Measurements from ENCODE around the gene SULT1C3. TPM values are rescaled to one million over a fixed set of nuclear protein-coding genes. Genes with fewer than 3 reads are reported as not detected.

SULT1C3 gene
- total and polyA plus RNA-seq, 2 of the 13 experiments (the other 11 are each of a cell fraction or from before 2014, with no cell fraction given) = not detected

GRCh38 chr2:108288534-108289106 is 48.9 kb downstream of the SULT1C3 start, which contains the start of gene SULT1C2 (continued):
- TF ChIP-seq ZBTB40 (IDR thresholded peaks at IDR 0.05) = no peak
- peak; percentile 64; the same call in 1 of the 2 replicates for TF ChIP-seq ZBTB40 (CRISPR knock-in tag; IDR thresholded peaks at IDR 0.05)
- no peak for TF ChIP-seq SIN3B (IDR thresholded peaks at IDR 0.05; ENCODE audit: low read length)
- no peak for TF ChIP-seq SIN3A (IDR thresholded peaks at IDR 0.05; ENCODE audit: borderline replicate concordance, low read depth, low read length)
- peak; percentile 42; the same call in 1 of the 2 replicates for TF ChIP-seq HMG20A (CRISPR knock-in tag; IDR thresholded peaks at IDR 0.05; ENCODE audit: borderline replicate concordance)
- TF ChIP-seq TEAD3 (CRISPR knock-in tag; optimal IDR thresholded peaks at IDR 0.05; ENCODE audit: borderline replicate concordance) = peak; percentile 88
- TF ChIP-seq NFIC (IDR thresholded peaks at IDR 0.05; ENCODE audit: low read length) = no peak
- TF ChIP-seq, protein P1, sequence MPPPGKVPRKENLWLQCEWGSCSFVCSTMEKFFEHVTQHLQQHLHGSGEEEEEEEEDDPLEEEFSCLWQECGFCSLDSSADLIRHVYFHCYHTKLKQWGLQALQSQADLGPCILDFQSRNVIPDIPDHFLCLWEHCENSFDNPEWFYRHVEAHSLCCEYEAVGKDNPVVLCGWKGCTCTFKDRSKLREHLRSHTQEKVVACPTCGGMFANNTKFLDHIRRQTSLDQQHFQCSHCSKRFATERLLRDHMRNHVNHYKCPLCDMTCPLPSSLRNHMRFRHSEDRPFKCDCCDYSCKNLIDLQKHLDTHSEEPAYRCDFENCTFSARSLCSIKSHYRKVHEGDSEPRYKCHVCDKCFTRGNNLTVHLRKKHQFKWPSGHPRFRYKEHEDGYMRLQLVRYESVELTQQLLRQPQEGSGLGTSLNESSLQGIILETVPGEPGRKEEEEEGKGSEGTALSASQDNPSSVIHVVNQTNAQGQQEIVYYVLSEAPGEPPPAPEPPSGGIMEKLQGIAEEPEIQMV (CRISPR knock-in tag; IDR thresholded peaks at IDR 0.05; ENCODE audit: low read depth) = peak; percentile 31; the same call in 1 of the 2 replicates
- TF ChIP-seq ZSCAN31 (CRISPR knock-in tag; IDR thresholded peaks at IDR 0.05; ENCODE audit: low read depth) = 0 out of 2 replicates have a peak, but pooled peaks have one; percentile 52
- no peak for TF ChIP-seq ZZZ3 (CRISPR knock-in tag; IDR thresholded peaks at IDR 0.05; ENCODE audit: borderline replicate concordance)
- TF ChIP-seq TFAP4 (IDR thresholded peaks at IDR 0.05; ENCODE audit: borderline replicate concordance, low read depth) = peak; percentile 48; the same call in 1 of the 2 replicates
- TF ChIP-seq, protein P2, sequence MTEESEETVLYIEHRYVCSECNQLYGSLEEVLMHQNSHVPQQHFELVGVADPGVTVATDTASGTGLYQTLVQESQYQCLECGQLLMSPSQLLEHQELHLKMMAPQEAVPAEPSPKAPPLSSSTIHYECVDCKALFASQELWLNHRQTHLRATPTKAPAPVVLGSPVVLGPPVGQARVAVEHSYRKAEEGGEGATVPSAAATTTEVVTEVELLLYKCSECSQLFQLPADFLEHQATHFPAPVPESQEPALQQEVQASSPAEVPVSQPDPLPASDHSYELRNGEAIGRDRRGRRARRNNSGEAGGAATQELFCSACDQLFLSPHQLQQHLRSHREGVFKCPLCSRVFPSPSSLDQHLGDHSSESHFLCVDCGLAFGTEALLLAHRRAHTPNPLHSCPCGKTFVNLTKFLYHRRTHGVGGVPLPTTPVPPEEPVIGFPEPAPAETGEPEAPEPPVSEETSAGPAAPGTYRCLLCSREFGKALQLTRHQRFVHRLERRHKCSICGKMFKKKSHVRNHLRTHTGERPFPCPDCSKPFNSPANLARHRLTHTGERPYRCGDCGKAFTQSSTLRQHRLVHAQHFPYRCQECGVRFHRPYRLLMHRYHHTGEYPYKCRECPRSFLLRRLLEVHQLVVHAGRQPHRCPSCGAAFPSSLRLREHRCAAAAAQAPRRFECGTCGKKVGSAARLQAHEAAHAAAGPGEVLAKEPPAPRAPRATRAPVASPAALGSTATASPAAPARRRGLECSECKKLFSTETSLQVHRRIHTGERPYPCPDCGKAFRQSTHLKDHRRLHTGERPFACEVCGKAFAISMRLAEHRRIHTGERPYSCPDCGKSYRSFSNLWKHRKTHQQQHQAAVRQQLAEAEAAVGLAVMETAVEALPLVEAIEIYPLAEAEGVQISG (CRISPR knock-in tag; IDR thresholded peaks at IDR 0.05) = peak; percentile 80
- no peak for TF ChIP-seq FIP1L1 (IDR thresholded peaks at IDR 0.05; ENCODE audit: borderline replicate concordance, insufficient read depth, low read depth, low read length)
- TF ChIP-seq ZMYM2 (CRISPR knock-in tag; IDR thresholded peaks at IDR 0.05) = no peak
- TF ChIP-seq SIX4 (CRISPR knock-in tag; IDR thresholded peaks at IDR 0.05) = peak; percentile 86; the same call in 1 of the 2 replicates
- TF ChIP-seq AGO2 (optimal IDR thresholded peaks at IDR 0.05; ENCODE audit: low read depth, low read length) = no peak

Data from HepG2 (cell line).